ENCODE data around the gene TOMM5. TPM values are rescaled to one million over a fixed set of nuclear protein-coding genes. Genes with fewer than 3 reads are reported as not detected.

Gene TOMM5
- total and polyA plus RNA-seq, 2 of the 13 experiments (the other 11 are each of a cell fraction or from before 2014, with no cell fraction given): 147 to 315 TPM

DNA sequence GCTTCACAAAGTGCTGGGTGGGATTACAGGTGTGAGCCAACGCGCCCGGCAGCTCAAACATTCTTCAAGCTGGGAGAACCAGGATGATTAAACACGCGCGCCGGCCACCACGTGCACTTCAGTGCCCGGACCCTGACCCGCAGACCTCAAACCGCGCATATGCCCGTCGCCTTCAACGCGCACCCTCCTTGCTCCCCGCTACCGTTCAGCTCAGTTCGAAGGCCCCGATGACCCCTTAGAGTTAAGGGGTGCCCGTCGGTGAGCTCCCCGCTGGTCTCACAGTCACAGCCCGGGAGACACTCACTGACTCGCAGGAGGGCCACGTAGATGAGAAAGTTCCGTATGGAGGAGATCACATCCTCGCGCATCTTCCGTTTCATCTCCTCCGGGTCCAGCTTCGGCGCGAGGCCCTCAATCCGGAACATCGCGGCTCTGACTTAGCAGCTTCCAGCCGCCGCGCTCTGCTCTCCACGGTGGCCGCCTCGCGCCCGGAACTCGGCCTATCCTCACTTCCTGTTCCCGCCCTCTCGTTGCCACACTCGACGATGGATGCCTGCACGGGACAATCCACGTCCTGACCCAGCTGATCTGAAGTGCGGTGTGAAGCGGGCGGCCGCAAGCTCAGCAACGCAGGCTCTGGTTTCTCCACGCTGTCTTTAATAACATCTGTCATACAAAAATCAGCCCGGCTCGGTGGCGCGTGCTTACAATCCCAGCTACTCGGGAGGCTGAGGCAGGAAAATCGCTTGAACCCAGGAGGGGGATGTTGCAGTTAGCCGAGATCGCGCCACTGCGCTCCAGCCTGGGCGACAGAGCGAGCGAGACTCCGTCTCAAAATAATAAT lies at the start of gene TOMM5 (continued):
- TF ChIP-seq, protein P1, sequence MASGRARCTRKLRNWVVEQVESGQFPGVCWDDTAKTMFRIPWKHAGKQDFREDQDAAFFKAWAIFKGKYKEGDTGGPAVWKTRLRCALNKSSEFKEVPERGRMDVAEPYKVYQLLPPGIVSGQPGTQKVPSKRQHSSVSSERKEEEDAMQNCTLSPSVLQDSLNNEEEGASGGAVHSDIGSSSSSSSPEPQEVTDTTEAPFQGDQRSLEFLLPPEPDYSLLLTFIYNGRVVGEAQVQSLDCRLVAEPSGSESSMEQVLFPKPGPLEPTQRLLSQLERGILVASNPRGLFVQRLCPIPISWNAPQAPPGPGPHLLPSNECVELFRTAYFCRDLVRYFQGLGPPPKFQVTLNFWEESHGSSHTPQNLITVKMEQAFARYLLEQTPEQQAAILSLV (CRISPR knock-in tag; IDR thresholded peaks at IDR 0.05; ENCODE audit: borderline replicate concordance): peak; percentile 96
- TF ChIP-seq ZNF629 (CRISPR knock-in tag; conservative IDR thresholded peaks at IDR 0.05): peak; percentile 58
- TF ChIP-seq FOXK2 (IDR thresholded peaks at IDR 0.05): no peak
- TF ChIP-seq KDM2A (CRISPR knock-in tag; IDR thresholded peaks at IDR 0.05; ENCODE audit: borderline replicate concordance, low read depth): peak; percentile 96
- peak; percentile 99 for TF ChIP-seq ZNF547 (CRISPR knock-in tag; IDR thresholded peaks at IDR 0.05)
- peak; percentile 95 for TF ChIP-seq ZFX (CRISPR knock-in tag; IDR thresholded peaks at IDR 0.05; ENCODE audit: low read depth)
- TF ChIP-seq ZNF383 (CRISPR knock-in tag; IDR thresholded peaks at IDR 0.05; ENCODE audit: borderline replicate concordance): no peak; the same call in 1 of the 2 replicates
- TF ChIP-seq, protein P2, sequence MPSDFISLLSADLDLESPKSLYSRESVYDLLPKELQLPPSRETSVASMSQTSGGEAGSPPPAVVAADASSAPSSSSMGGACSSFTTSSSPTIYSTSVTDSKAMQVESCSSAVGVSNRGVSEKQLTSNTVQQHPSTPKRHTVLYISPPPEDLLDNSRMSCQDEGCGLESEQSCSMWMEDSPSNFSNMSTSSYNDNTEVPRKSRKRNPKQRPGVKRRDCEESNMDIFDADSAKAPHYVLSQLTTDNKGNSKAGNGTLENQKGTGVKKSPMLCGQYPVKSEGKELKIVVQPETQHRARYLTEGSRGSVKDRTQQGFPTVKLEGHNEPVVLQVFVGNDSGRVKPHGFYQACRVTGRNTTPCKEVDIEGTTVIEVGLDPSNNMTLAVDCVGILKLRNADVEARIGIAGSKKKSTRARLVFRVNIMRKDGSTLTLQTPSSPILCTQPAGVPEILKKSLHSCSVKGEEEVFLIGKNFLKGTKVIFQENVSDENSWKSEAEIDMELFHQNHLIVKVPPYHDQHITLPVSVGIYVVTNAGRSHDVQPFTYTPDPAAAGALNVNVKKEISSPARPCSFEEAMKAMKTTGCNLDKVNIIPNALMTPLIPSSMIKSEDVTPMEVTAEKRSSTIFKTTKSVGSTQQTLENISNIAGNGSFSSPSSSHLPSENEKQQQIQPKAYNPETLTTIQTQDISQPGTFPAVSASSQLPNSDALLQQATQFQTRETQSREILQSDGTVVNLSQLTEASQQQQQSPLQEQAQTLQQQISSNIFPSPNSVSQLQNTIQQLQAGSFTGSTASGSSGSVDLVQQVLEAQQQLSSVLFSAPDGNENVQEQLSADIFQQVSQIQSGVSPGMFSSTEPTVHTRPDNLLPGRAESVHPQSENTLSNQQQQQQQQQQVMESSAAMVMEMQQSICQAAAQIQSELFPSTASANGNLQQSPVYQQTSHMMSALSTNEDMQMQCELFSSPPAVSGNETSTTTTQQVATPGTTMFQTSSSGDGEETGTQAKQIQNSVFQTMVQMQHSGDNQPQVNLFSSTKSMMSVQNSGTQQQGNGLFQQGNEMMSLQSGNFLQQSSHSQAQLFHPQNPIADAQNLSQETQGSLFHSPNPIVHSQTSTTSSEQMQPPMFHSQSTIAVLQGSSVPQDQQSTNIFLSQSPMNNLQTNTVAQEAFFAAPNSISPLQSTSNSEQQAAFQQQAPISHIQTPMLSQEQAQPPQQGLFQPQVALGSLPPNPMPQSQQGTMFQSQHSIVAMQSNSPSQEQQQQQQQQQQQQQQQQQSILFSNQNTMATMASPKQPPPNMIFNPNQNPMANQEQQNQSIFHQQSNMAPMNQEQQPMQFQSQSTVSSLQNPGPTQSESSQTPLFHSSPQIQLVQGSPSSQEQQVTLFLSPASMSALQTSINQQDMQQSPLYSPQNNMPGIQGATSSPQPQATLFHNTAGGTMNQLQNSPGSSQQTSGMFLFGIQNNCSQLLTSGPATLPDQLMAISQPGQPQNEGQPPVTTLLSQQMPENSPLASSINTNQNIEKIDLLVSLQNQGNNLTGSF (CRISPR knock-in tag; IDR thresholded peaks at IDR 0.05): peak; percentile 87
- TF ChIP-seq, protein P3, sequence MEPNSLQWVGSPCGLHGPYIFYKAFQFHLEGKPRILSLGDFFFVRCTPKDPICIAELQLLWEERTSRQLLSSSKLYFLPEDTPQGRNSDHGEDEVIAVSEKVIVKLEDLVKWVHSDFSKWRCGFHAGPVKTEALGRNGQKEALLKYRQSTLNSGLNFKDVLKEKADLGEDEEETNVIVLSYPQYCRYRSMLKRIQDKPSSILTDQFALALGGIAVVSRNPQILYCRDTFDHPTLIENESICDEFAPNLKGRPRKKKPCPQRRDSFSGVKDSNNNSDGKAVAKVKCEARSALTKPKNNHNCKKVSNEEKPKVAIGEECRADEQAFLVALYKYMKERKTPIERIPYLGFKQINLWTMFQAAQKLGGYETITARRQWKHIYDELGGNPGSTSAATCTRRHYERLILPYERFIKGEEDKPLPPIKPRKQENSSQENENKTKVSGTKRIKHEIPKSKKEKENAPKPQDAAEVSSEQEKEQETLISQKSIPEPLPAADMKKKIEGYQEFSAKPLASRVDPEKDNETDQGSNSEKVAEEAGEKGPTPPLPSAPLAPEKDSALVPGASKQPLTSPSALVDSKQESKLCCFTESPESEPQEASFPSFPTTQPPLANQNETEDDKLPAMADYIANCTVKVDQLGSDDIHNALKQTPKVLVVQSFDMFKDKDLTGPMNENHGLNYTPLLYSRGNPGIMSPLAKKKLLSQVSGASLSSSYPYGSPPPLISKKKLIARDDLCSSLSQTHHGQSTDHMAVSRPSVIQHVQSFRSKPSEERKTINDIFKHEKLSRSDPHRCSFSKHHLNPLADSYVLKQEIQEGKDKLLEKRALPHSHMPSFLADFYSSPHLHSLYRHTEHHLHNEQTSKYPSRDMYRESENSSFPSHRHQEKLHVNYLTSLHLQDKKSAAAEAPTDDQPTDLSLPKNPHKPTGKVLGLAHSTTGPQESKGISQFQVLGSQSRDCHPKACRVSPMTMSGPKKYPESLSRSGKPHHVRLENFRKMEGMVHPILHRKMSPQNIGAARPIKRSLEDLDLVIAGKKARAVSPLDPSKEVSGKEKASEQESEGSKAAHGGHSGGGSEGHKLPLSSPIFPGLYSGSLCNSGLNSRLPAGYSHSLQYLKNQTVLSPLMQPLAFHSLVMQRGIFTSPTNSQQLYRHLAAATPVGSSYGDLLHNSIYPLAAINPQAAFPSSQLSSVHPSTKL (CRISPR knock-in tag; IDR thresholded peaks at IDR 0.05): peak; percentile 68
- TF ChIP-seq, protein P4, sequence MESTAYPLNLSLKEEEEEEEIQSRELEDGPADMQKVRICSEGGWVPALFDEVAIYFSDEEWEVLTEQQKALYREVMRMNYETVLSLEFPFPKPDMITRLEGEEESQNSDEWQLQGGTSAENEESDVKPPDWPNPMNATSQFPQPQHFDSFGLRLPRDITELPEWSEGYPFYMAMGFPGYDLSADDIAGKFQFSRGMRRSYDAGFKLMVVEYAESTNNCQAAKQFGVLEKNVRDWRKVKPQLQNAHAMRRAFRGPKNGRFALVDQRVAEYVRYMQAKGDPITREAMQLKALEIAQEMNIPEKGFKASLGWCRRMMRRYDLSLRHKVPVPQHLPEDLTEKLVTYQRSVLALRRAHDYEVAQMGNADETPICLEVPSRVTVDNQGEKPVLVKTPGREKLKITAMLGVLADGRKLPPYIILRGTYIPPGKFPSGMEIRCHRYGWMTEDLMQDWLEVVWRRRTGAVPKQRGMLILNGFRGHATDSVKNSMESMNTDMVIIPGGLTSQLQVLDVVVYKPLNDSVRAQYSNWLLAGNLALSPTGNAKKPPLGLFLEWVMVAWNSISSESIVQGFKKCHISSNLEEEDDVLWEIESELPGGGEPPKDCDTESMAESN (CRISPR knock-in tag; conservative IDR thresholded peaks at IDR 0.05): peak; percentile 88
- TF ChIP-seq NONO (IDR thresholded peaks at IDR 0.05): no peak
- peak; percentile 85 for TF ChIP-seq NONO (CRISPR knock-in tag; conservative IDR thresholded peaks at IDR 0.05)
- peak; percentile 91; the same call in 1 of the 2 replicates for TF ChIP-seq ZNF235 (CRISPR knock-in tag; IDR thresholded peaks at IDR 0.05; ENCODE audit: borderline replicate concordance)
- TF ChIP-seq ZNF563 (CRISPR knock-in tag; IDR thresholded peaks at IDR 0.05): peak; percentile 95
- TF ChIP-seq ZNF782 (CRISPR knock-in tag; IDR thresholded peaks at IDR 0.05; ENCODE audit: borderline replicate concordance): peak; percentile 86; the same call in 1 of the 2 replicates
- no peak for TF ChIP-seq ZSCAN12 (CRISPR knock-in tag; IDR thresholded peaks at IDR 0.05)
- peak; percentile 93 for TF ChIP-seq ZNF264 (CRISPR knock-in tag; IDR thresholded peaks at IDR 0.05)

Data from HepG2 (cell line).